OCI-LY3 (cell line): ENCODE results near the gene XPNPEP3.

Source experiments
- H2AFZ ChIP-seq: fragments of 200-600, 300-600 bp; shearing (Covaris generic); 2 replicates; pipeline ENCODE4 v1.6.0; 2014; ENCODE audit warnings: antibody characterized with exemption, low read depth, low read length
- H3K27ac ChIP-seq: fragments of 200-600, 300-600 bp; sonication (generic); 2 replicates; pipeline ENCODE4 v1.5.1; 2014; ENCODE audit warnings: mild to moderate bottlenecking, low read length, moderate library complexity, mixed read lengths
- H3K27me3 ChIP-seq: fragments of 200-600, 300-600 bp; sonication (generic); 2 replicates; pipeline ENCODE4 v1.6.1; 2014; ENCODE audit warnings: low read depth, low read length, mixed read lengths
- H3K36me3 ChIP-seq: fragments of 200-600, 300-600 bp; sonication (generic); replicated peaks from 2 replicates; pipeline ENCODE3; 2014; ENCODE audit warnings: low read depth, low read length, mixed read lengths
- H3K4me1 ChIP-seq: fragments of 300-600, 200-600 bp; sonication (generic); 2 replicates; pipeline ENCODE4 v1.6.1; 2014; ENCODE audit warnings: low read length, mixed read lengths
- H3K4me2 ChIP-seq: fragments of 200-600, 300-600 bp; sonication (generic); 2 replicates; pipeline ENCODE4 v1.6.1; 2014; ENCODE audit warnings: low read length, mixed read lengths
- H3K4me3 ChIP-seq: fragments of 300-600, 200-600 bp; sonication (generic); 2 replicates; pipeline ENCODE4 v1.5.1; 2014; ENCODE audit warnings: antibody characterized with exemption, mild to moderate bottlenecking, low read length, moderate library complexity
- H3K79me2 ChIP-seq: fragments of 300-600, 200-600 bp; shearing (Covaris generic); 2 replicates; pipeline ENCODE4 v1.6.1; 2014; ENCODE audit warnings: mild to moderate bottlenecking, low read length, mixed read lengths
- H3K9ac ChIP-seq: fragments of 300-600, 200-600 bp; shearing (Covaris generic); 2 replicates; pipeline ENCODE4 v1.6.0; 2014; ENCODE audit warnings: mild to moderate bottlenecking, low read length, moderate library complexity
- H3K9me3 ChIP-seq: fragments of 200-600, 300-600 bp; shearing (Covaris generic); 2 replicates; pipeline ENCODE4 v1.6.1; 2014; ENCODE audit warnings: low read length, mixed read lengths; ENCODE audit not compliant: insufficient read depth
- H4K20me1 ChIP-seq: fragments of 200-600, 300-600 bp; sonication (generic); 2 replicates; pipeline ENCODE4 v1.6.1; 2016; ENCODE audit warnings: low read length, mixed read lengths; ENCODE audit not compliant: insufficient read depth
- EZH2phosphoT487 ChIP-seq: fragments of 200-600 bp; shearing (Covaris generic); IDR thresholded peaks from 2 replicates; pipeline ENCODE4 v1.6.1; 2018; ENCODE audit warnings: antibody characterized with exemption, mixed run types, low read depth
- TF ChIP-seq, protein P1 (sequence below): fragments of 200-600, 300-600 bp; sonication (generic); IDR thresholded peaks from 2 replicates; pipeline ENCODE4 v1.5.1; 2014; ENCODE audit warnings: antibody characterized with exemption, low read length, low read depth

The XPNPEP3 gene

GRCh38 chr22:40875111-40875510, 18.2 kb downstream of the XPNPEP3 start:
- no peak overlapping the region for H3K9ac ChIP-seq
- H3K9me3 ChIP-seq: no peaks in the 10 kb centered on the region
- H3K27me3 ChIP-seq: no peaks in the 10 kb centered on the region
- no peak overlapping the region for H3K27ac ChIP-seq
- no peaks in the 10 kb centered on the region for H4K20me1 ChIP-seq
- H2AFZ ChIP-seq: no peak overlapping the region
- H3K4me2 ChIP-seq: no peak overlapping the region
- H3K4me1 ChIP-seq: no peaks in the 10 kb centered on the region
- no peak overlapping the region for H3K4me3 ChIP-seq
- H3K36me3 ChIP-seq: peaks cover 7% of the 10 kb centered on the region
- TF ChIP-seq, protein P1, sequence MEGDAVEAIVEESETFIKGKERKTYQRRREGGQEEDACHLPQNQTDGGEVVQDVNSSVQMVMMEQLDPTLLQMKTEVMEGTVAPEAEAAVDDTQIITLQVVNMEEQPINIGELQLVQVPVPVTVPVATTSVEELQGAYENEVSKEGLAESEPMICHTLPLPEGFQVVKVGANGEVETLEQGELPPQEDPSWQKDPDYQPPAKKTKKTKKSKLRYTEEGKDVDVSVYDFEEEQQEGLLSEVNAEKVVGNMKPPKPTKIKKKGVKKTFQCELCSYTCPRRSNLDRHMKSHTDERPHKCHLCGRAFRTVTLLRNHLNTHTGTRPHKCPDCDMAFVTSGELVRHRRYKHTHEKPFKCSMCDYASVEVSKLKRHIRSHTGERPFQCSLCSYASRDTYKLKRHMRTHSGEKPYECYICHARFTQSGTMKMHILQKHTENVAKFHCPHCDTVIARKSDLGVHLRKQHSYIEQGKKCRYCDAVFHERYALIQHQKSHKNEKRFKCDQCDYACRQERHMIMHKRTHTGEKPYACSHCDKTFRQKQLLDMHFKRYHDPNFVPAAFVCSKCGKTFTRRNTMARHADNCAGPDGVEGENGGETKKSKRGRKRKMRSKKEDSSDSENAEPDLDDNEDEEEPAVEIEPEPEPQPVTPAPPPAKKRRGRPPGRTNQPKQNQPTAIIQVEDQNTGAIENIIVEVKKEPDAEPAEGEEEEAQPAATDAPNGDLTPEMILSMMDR: no peak
- no peak for TF ChIP-seq EZH2phosphoT487
- no peaks in the 10 kb centered on the region for H3K79me2 ChIP-seq

GRCh38 chr22:40876907-40877306, 20.0 kb downstream of the XPNPEP3 start:
- TF ChIP-seq, protein P1: no peak
- TF ChIP-seq EZH2phosphoT487: no peak
- Histone ChIP-seq H4K20me1 (no peaks in the 10 kb centered on the region), H3K27me3 (no peaks in the 10 kb centered on the region), H3K79me2 (no peaks in the 10 kb centered on the region), H3K4me2 (no peak overlapping the region), H2AFZ (no peak overlapping the region), H3K9me3 (no peaks in the 10 kb centered on the region), H3K36me3 (peaks cover 7% of the 10 kb centered on the region), H3K9ac (no peak overlapping the region), H3K4me3 (no peak overlapping the region), H3K27ac (no peak overlapping the region), H3K4me1 (no peaks in the 10 kb centered on the region)

- H3K9me3 ChIP-seq: no peaks in the 10 kb centered on the region
- no peak overlapping the region for H3K4me2 ChIP-seq
- no peaks in the 10 kb centered on the region for H3K4me1 ChIP-seq
- H4K20me1 ChIP-seq: no peaks in the 10 kb centered on the region
- H3K27me3 ChIP-seq: no peaks in the 10 kb centered on the region
- TF ChIP-seq, protein P1: no peak
- no peak for TF ChIP-seq EZH2phosphoT487
- H3K27ac ChIP-seq: no peak overlapping the region
- H3K79me2 ChIP-seq: no peaks in the 10 kb centered on the region
- peaks cover 9% of the 10 kb centered on the region for H3K36me3 ChIP-seq
- no peak overlapping the region for H3K4me3 ChIP-seq
- H3K9ac ChIP-seq: no peak overlapping the region
- no peak overlapping the region for H2AFZ ChIP-seq
These were observed 20.5 kb downstream of the XPNPEP3 start for GRCh38 chr22:40877488-40877887.

DNA sequence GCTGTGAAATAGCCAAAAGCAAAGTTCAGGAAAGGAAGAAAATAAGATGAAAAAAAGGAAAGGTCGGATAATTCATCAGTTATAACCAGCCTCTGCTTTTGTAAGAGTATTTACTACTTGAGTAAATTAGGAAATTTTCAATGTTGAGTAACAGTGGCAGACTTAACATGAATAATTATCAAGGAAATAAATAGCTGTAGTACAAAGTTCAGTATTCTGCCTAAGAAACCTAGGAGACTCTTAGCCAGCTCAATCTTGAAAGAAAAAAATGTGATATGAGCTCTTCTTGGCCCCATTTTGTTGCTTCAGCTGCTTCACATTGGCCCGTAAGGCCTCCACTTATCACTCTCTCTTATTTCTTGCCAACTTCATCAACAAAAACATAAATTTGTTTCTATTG, 22.0 kb downstream of the XPNPEP3 start:
- Histone ChIP-seq H3K9me3 (no peaks in the 10 kb centered on the region), H4K20me1 (no peaks in the 10 kb centered on the region)

More for the DNA sequence above, 22.0 kb downstream of the XPNPEP3 start:
- H3K27me3 ChIP-seq: no peaks in the 10 kb centered on the region
- no peak overlapping the region for H3K4me2 ChIP-seq
- no peak overlapping the region for H3K4me3 ChIP-seq
- H3K36me3 ChIP-seq: peaks cover 13% of the 10 kb centered on the region
- H3K9ac ChIP-seq: no peak overlapping the region
- no peak overlapping the region for H3K27ac ChIP-seq
- TF ChIP-seq, protein P1: no peak
- no peak for TF ChIP-seq EZH2phosphoT487
- H3K79me2 ChIP-seq: no peaks in the 10 kb centered on the region
- no peak overlapping the region for H2AFZ ChIP-seq
- no peaks in the 10 kb centered on the region for H3K4me1 ChIP-seq
